Lower leg skin (tissue), 4 donors: ENCODE results near the gene DGKQ. TPM values are rescaled to one million over a fixed set of nuclear protein-coding genes. Genes with fewer than 3 reads are reported as not detected.
A peak's percentile ranks its signal among the peaks of the same experiment; 100 is the strongest.

Experiments used
- DNase-seq, 2 donors: peaks; one replicate each; pipeline ENCODE4 v3.0.0-alpha.2; 2019; ENCODE audit warnings: low spot score in 2 of 2
- H3K4me3 ChIP-seq: fragments of 200-600 bp; sonication (generic); 2 replicates; pipeline ENCODE4 v1.5.1; 2017; ENCODE audit warnings: mild to moderate bottlenecking, low read depth; ENCODE audit not compliant: poor library complexity, severe bottlenecking
- POLR2A ChIP-seq, 2 donors: fragments of 450-650 bp; IDR thresholded peaks; one replicate each; pipeline ENCODE4 v1.6.1; 2016 to 2017; ENCODE audit warnings: antibody characterized with exemption in 2 of 2, mild to moderate bottlenecking in 1 of 2, moderate library complexity in 1 of 2
- WGBS, 2 donors: methylation state at CpG; one replicate each; pipeline ENCODE4 v1.1.5; 2018; 5-methylcytosine and 5-hydroxymethylcytosine counted together
- intact Hi-C: fragments of 100-400 bp; cut with DNase I; formaldehyde crosslinking; loops from one replicate; pipeline ENCODE4 v1.15.0; 2023; ENCODE audit warnings: low total_unique reads
- total RNA-seq, 4 donors: library from RNA; depleted of rRNA; stranded (reverse); fragments of >200 nt; gene quantifications; one replicate each; pipeline ENCODE4 v1.1.0, GENCODE V29; 2016
- TF ChIP-seq, protein P1 (sequence below), 3 donors: fragments of 450-650 bp; IDR thresholded peaks; one replicate each; pipeline ENCODE4 v1.5.1; 2016; ENCODE audit warnings: antibody characterized with exemption in 3 of 3, mild to moderate bottlenecking in 3 of 3, moderate library complexity in 2 of 3

DGKQ gene
- total RNA-seq, 4 donors from 2014 or later, result 18.4 to 30.7 (median 22.4) TPM

DNA sequence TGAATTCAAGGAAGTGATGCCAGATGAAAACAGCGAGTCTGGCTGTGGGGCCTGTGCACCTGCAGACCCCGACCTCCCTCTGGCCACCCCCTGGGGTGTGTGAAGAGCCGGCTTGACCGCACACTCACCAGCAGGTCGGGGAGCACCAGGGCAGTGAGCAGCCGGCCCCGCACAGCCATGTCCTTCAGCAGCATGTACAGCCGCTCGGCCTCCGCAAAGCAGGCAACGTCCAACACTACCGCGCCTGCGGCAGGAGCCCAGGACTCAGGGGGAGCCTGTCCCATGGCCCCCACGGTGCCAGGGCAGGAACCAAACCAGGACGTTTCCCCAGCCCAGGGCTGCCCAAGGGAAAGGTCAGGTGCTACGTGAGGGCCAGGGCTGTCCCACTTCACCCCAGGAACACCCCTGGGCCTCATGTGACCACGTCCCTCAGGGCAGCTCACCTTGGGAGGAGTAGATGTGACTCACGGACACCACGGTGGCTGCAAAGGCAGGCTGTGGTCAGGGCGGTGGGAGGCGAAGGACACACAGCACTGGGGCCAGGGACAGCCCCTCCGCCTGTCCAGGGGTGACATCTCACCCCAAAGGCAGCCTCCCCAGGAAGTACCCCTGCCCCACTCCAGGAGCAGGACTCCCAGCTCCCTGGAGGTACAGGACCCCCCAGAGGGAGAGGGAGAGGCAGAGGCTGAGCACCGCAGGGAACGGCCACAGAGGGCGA is 8.2 kb downstream of the DGKQ start:
- no peak for DNase-seq
- intact Hi-C loops, result no loop called here
- WGBS, 2 donors, result 92 to 95% methylated on average over 17 to 20 of the region's 26 CpGs
- TF ChIP-seq, protein P1, sequence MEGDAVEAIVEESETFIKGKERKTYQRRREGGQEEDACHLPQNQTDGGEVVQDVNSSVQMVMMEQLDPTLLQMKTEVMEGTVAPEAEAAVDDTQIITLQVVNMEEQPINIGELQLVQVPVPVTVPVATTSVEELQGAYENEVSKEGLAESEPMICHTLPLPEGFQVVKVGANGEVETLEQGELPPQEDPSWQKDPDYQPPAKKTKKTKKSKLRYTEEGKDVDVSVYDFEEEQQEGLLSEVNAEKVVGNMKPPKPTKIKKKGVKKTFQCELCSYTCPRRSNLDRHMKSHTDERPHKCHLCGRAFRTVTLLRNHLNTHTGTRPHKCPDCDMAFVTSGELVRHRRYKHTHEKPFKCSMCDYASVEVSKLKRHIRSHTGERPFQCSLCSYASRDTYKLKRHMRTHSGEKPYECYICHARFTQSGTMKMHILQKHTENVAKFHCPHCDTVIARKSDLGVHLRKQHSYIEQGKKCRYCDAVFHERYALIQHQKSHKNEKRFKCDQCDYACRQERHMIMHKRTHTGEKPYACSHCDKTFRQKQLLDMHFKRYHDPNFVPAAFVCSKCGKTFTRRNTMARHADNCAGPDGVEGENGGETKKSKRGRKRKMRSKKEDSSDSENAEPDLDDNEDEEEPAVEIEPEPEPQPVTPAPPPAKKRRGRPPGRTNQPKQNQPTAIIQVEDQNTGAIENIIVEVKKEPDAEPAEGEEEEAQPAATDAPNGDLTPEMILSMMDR (IDR thresholded peaks at IDR 0.05), result no peak
- no peak for TF ChIP-seq POLR2A (IDR thresholded peaks at IDR 0.05)
- H3K4me3 ChIP-seq, result no peak overlapping the region

DNA sequence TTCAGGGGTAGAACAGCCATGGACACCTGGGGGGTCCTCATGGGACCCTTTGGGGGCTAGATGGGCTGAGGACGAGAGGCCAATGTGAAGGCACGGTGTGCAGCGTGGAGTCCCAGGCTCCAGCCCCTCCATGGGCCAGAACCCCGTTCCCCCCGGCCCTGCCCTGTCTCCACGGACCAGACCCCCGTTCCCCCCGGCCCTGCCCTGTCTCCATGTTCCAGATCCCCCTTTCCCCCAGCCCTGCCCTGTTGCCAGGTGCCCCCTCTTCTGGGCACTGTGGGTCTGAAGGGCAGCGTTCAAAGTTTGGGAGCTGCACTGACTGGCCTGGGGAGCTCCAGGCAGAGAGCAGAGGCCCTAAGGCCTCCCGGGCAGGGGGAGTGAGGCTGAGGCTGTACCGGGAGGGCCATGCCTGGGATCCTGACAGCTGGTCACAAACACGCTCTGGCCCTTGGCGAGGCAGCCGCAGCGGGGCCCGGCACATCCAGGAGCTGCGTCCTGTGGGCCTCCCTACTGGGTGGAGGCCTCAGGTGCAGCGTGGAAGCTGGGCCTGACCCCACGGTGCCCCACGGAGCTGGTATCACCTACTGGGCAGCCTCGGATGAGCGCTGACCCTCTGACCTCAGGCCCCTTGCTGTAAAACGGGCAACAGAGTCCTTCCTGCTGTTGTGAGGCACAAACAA is 8.9 kb downstream of the DGKQ start:
- no peak for TF ChIP-seq POLR2A (IDR thresholded peaks at IDR 0.05)
- TF ChIP-seq, protein P1 (IDR thresholded peaks at IDR 0.05), result no peak
- WGBS, 2 donors, result 91 to 93% methylated on average over 11 to 23 of the region's 23 CpGs
- no peak for DNase-seq
- intact Hi-C loops, result no loop called here
- H3K4me3 ChIP-seq, result no peak overlapping the region

DNA sequence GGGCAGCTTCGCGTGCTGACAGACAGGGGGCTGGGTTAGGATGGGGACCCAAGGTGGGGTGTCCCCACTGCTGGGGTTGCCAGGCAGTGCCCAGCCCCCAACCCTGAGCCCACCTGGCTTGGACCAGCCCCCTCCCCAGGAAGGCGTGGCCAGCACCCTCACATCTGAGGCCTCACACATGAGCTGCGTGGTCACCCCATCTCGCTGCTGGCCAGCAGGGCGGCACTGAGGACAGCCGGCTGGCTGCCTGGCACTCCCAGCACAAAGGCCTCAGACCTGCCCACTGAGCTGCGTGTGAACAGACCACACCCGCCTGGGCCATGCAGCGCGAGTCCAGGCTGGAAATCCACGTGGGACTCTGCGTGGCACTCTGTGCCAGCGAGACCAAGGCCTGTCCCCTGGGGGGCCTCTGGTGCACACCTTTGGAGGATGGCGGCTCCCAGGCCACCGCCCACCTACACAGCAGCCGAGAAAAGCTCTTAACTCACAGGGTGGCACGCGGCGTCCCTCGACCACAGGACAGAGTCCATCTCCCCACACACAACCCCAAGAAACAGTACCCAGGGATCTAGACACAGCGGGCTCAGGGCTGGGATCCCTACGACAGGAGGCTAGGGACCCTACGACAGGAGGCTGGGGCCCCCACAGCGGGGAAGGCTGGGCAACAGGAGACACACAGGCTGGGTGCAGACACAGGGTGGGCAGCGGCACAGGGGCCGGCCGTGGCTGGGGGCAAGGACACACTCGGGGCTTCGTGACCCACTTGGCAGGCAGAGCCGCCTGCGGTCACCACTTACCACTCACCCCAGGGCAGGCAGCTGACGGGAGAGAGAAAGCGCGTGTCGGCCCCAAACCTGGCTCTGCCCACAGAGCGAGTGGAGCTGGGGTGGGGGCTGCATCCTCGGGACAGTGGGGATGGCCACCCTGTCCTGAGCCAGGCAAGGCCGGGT is 9.8 kb downstream of the DGKQ start:
- TF ChIP-seq, protein P1 (IDR thresholded peaks at IDR 0.05), result no peak
- TF ChIP-seq POLR2A (IDR thresholded peaks at IDR 0.05), result no peak
- intact Hi-C loops, result no loop called here
- H3K4me3 ChIP-seq, result no peak overlapping the region
- DNase-seq, result peak in 1 of 2 donors; percentile 85
- 81 to 92% methylated on average over 23 to 38 of the region's 39 CpGs for WGBS, 2 donors

DNA sequence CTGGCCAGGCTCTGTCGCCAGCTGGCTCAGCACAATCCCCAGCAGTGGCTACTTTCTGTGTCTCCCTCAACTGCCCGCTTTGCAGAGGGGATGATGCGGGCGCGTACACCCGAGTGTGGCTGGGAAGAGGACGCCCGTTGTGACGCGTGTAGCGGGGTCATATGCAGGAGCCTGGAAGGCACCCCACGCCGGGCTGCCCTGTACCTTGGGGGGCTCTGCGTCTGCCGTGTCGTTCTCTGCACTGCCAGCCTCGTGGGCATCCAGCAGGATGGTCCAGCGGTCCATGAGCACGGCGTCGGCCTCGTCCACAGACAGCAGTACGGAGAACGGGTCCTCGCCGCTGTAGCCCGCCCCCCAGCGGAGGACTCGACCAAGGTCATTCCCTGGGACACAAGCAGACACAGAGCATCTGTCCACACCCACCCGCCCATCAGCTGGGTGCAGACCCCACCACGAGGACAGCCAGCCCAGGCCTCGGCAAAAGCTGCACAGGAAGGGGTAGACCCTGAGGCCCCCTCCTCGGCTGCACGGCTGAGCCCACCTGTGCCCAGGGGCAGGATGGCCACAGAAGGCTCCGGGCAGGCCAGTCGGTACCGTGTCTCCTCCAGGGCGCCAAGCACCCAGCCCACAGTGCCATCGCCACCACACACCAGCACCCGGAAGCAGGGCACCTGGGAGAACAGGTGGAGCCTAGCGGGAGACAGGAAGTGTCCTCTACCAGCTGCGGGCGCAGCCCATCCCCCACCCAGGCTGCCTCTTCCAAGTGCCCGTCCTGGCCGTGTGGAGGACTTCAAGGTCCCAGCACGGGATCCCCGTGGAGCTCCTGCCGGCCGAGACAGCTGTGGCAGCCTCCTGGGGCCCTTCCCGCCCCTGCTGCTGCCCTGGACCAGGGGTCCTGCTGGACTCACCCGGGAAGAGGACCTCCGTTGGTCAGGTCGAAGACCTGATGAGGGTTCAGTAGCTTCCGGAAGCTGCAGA is 10.8 kb downstream of the DGKQ start:
- 88 to 90% methylated on average over 25 to 34 of the region's 54 CpGs for WGBS, 2 donors
- no peak for TF ChIP-seq POLR2A (IDR thresholded peaks at IDR 0.05)
- TF ChIP-seq, protein P1 (IDR thresholded peaks at IDR 0.05), result no peak
- H3K4me3 ChIP-seq, result no peak overlapping the region
- intact Hi-C loops, result no loop called here
- DNase-seq, result no peak
